HCT116 (cell line): ENCODE results near the gene OPN4. TPM values are rescaled to one million over a fixed set of nuclear protein-coding genes. Genes with fewer than 3 reads are reported as not detected.

ENCODE experiments used
- ATAC-seq: fragments of 200-7000 bp; cut with Tn5 transposase; 2 replicates; pipeline ENCODE4 v1.9.1; 2020; ENCODE audit warnings: mild to moderate bottlenecking, moderate library complexity
- BruUV-seq: library from RNA; stranded (reverse); fragments of 400-500 nt; replicated peaks from 2 replicates; lab custom pipeline; 2021; lab: Mats Ljungman, UMichigan
- CTCF ChIA-PET: fragments of 300-600 bp; sonication (Branson Sonifier 250); formaldehyde crosslinking; loops from one replicate; lab custom pipeline; 2021; ENCODE audit warnings: antibody characterized with exemption; lab: Charles Lee
- POLR2A ChIA-PET: fragments of 300-600, 350-600 bp; sonication (Branson Sonifier 250); formaldehyde crosslinking; loops from one replicate; lab custom pipeline; 2021; ENCODE audit warnings: antibody characterized with exemption; lab: Charles Lee
- RAD21 ChIA-PET, 2 experiments: fragments of 300-600 bp; sonication (Branson Sonifier 250); formaldehyde crosslinking; loops; one replicate each; lab custom pipeline; 2023; ENCODE audit warnings: low total read pairs in 2 of 2; ENCODE audit not compliant: uncharacterized antibody in 2 of 2, unreplicated experiment in 2 of 2, low non-redundant PET in 1 of 2; lab: Charles Lee
- DNase-seq: peaks from one replicate; pipeline ENCODE4 v3.0.0-alpha.2; 2010; ENCODE audit warnings: low read depth, low spot score
- H2AFZ ChIP-seq: fragments of 200-600 bp; shearing (Covaris generic), sonication (generic); 2 replicates; pipeline ENCODE4 v1.6.1; 2017; ENCODE audit warnings: low read depth, mixed run types, mixed read lengths, antibody characterized with exemption, low read length; ENCODE audit not compliant: poor library complexity, severe bottlenecking
- H3K27ac ChIP-seq: 2 replicates; pipeline ENCODE4 v1.5.1; 2012; ENCODE audit warnings: low read depth, low read length
- H3K27me3 ChIP-seq: fragments of 200-600 bp; sonication (generic); 2 replicates; pipeline ENCODE4 v1.6.1; 2016; ENCODE audit warnings: mixed run types, low read length, mixed read lengths; ENCODE audit not compliant: insufficient read depth
- H3K36me3 ChIP-seq, 2 experiments: fragments of 200-500 bp in 1 of 2; fragments of 200-600 bp in 1 of 2; sonication (Bioruptor generic) in 1 of 2; sonication (generic) in 1 of 2; 2 replicates each; pipeline versions ENCODE4 v1.5.1 to v1.6.1; 2014 to 2016; ENCODE audit warnings: low read length in 2 of 2, inconsistent platforms in 1 of 2, mixed read lengths in 1 of 2, mixed run types in 1 of 2; ENCODE audit not compliant: insufficient read depth in 2 of 2, control insufficient read depth in 1 of 2
- H3K4me1 ChIP-seq, 2 experiments: fragments of 200-600 bp in 1 of 2; sonication (generic) in 1 of 2; 2 replicates each; pipeline versions ENCODE4 v1.5.1 to v1.6.1; 2012 to 2017; ENCODE audit warnings: low read length in 2 of 2, inconsistent platforms in 1 of 2, mild to moderate bottlenecking in 1 of 2, mixed read lengths in 1 of 2, mixed run types in 1 of 2, moderate library complexity in 1 of 2; ENCODE audit not compliant: insufficient read depth in 2 of 2, control insufficient read depth in 1 of 2
- H3K4me2 ChIP-seq: fragments of 200-600 bp; sonication (generic); 2 replicates; pipeline ENCODE4 v1.6.1; 2017; ENCODE audit warnings: mixed run types, low read length, mixed read lengths
- H3K4me3 ChIP-seq, 2 experiments: fragments of 200-600 bp in 1 of 2; sonication (generic) in 1 of 2; replicated peaks in 1 of 2; 2 replicates each; pipeline ENCODE4 v1.5.1; 2011 to 2016; ENCODE audit warnings: low read length in 2 of 2, control low read depth in 1 of 2, low read depth in 1 of 2, mild to moderate bottlenecking in 1 of 2, mixed read lengths in 1 of 2, mixed run types in 1 of 2
- H3K79me2 ChIP-seq: fragments of 200-600 bp; sonication (generic); 2 replicates; pipeline ENCODE4 v1.6.1; 2017; ENCODE audit warnings: mild to moderate bottlenecking, mixed run types, low read length, moderate library complexity, mixed read lengths; ENCODE audit not compliant: insufficient read depth
- H3K9ac ChIP-seq: fragments of 200-600 bp; sonication (generic); 2 replicates; pipeline ENCODE4 v1.6.1; 2016; ENCODE audit warnings: low read length, mixed read lengths
- H3K9me2 ChIP-seq: fragments of 200-600 bp; sonication (generic), shearing (Covaris generic); 2 replicates; pipeline ENCODE4 v1.6.1; 2017; ENCODE audit warnings: mixed run types, mild to moderate bottlenecking, moderate library complexity; ENCODE audit not compliant: insufficient read depth
- H3K9me3 ChIP-seq, 2 experiments: fragments of 200-500 bp in 1 of 2; fragments of 200-600 bp in 1 of 2; sonication (Bioruptor generic) in 1 of 2; sonication (generic) in 1 of 2; 2 replicates each; pipeline ENCODE4 v1.6.1; 2014 to 2017; ENCODE audit warnings: low read length in 2 of 2, mixed read lengths in 2 of 2, inconsistent platforms in 1 of 2, low read depth in 1 of 2, mild to moderate bottlenecking in 1 of 2, mixed run types in 1 of 2, moderate library complexity in 1 of 2; ENCODE audit not compliant: control insufficient read depth in 1 of 2, insufficient read depth in 1 of 2
- H4K20me1 ChIP-seq: fragments of 200-600 bp; sonication (generic), shearing (Covaris generic); 2 replicates; pipeline ENCODE4 v1.6.1; 2017; ENCODE audit warnings: mixed run types, mild to moderate bottlenecking, moderate library complexity; ENCODE audit not compliant: insufficient read depth
- CBX3 ChIP-seq: IDR thresholded peaks from 2 replicates; pipeline ENCODE4 v1.6.1; 2012; ENCODE audit warnings: low read depth
- CEBPB ChIP-seq: IDR thresholded peaks from 2 replicates; pipeline ENCODE4 v1.6.1; 2012; ENCODE audit warnings: low read depth
- EZH2 ChIP-seq: fragments of 200-600 bp; sonication (generic); IDR thresholded peaks from 2 replicates; pipeline ENCODE4 v1.6.1; 2017; ENCODE audit warnings: antibody characterized with exemption, mixed run types
- EZH2phosphoT487 ChIP-seq: fragments of 200-600 bp; IDR thresholded peaks from 2 replicates; pipeline ENCODE4 v1.6.1; 2018; ENCODE audit warnings: antibody characterized with exemption, borderline replicate concordance
- MAX ChIP-seq: IDR thresholded peaks from 2 replicates; pipeline ENCODE4 v1.6.1; 2012
- POLR2A ChIP-seq: IDR thresholded peaks from 2 replicates; pipeline ENCODE4 v1.7.0; 2011; ENCODE audit warnings: borderline replicate concordance; ENCODE audit not compliant: insufficient read depth, insufficient read length; ENCODE audit errors: extremely low read depth
- POLR2AphosphoS5 ChIP-seq: IDR thresholded peaks from 2 replicates; pipeline ENCODE4 v1.6.1; 2011; ENCODE audit warnings: mild to moderate bottlenecking, low read depth, low read length, moderate library complexity
- SRF ChIP-seq: IDR thresholded peaks from 2 replicates; pipeline ENCODE4 v1.6.1; 2012; ENCODE audit warnings: low read depth
- TCF7L2 ChIP-seq: IDR thresholded peaks from 2 replicates; pipeline ENCODE4 v1.7.0; 2011; ENCODE audit warnings: borderline replicate concordance, inconsistent platforms; ENCODE audit not compliant: insufficient read depth, insufficient read length; ENCODE audit errors: extremely low read depth
- intact Hi-C: fragments of 100-400 bp; cut with micrococcal nuclease; formaldehyde crosslinking; loops from 2 replicates; pipeline ENCODE4 v1.10.0; 2022
- total RNA-seq: library from RNA; stranded (reverse); gene quantifications from one replicate; pipeline ENCODE4 v1.2.1, GENCODE V29; 2021; ENCODE audit not compliant: unreplicated experiment
- TF ChIP-seq, protein P1 (sequence below): IDR thresholded peaks from 2 replicates; pipeline ENCODE4 v1.6.1; 2011; ENCODE audit warnings: mild to moderate bottlenecking, low read length, moderate library complexity; ENCODE audit not compliant: insufficient replicate concordance; ENCODE audit errors: extremely low read depth

Gene OPN4
- total RNA-seq, 1 experiment from 2014 or later, result not detected

- BruUV-seq, result no TSS peak
- Histone ChIP-seq H3K4me2 (no peak overlapping the region), H2AFZ (no peak overlapping the region), H3K36me3 (no peaks in the 10 kb centered on the region), H3K9me3 (no peaks in the 10 kb centered on the region), H3K9ac (no peak overlapping the region), H3K4me1 (no peaks in the 10 kb centered on the region), H3K9me2 (no peaks in the 10 kb centered on the region), H3K27me3 (no peaks in the 10 kb centered on the region), H3K27ac (no peak overlapping the region), H4K20me1 (no peaks in the 10 kb centered on the region), H3K79me2 (no peaks in the 10 kb centered on the region), H3K4me3 (no peak overlapping the region)
- RAD21 ChIA-PET, result no interaction called here
- DNase-seq, result no peak
- intact Hi-C loops, result no loop called here
- TF ChIP-seq POLR2AphosphoS5, result no peak
- TF ChIP-seq SRF, result no peak
- TF ChIP-seq CEBPB, result no peak
- TF ChIP-seq MAX, result no peak
- no peak for TF ChIP-seq CBX3
- CTCF ChIA-PET, result interaction anchor here (1.4 kb wide), 1 partner anchor 276 kb away, joined by 3 read pairs; no protein-coding TSS in a partner anchor
- POLR2A ChIA-PET, result no interaction called here
- no peak for ATAC-seq
Observed at GRCh38 chr10:86685893-86686632, 31.7 kb downstream of the OPN4 start.

GRCh38 chr10:86686972-86687371 is 32.6 kb downstream of the OPN4 start:
- Histone ChIP-seq H4K20me1 (no peaks in the 10 kb centered on the region), H3K9me2 (no peaks in the 10 kb centered on the region), H3K79me2 (no peaks in the 10 kb centered on the region), H3K9me3 (no peaks in the 10 kb centered on the region), H3K27me3 (no peaks in the 10 kb centered on the region), H3K9ac (no peak overlapping the region), H3K4me2 (no peak overlapping the region), H2AFZ (no peak overlapping the region), H3K36me3 (no peaks in the 10 kb centered on the region), H3K27ac (no peak overlapping the region), H3K4me1 (no peaks in the 10 kb centered on the region), H3K4me3 (no peak overlapping the region)
- POLR2A ChIA-PET, result no interaction called here
- no TSS peak for BruUV-seq
- RAD21 ChIA-PET, result no interaction called here
- intact Hi-C loops, result no loop called here
- TF ChIP-seq POLR2A (no peak), TCF7L2 (no peak), EZH2phosphoT487 (no peak), EZH2 (no peak)
- TF ChIP-seq, protein P1, sequence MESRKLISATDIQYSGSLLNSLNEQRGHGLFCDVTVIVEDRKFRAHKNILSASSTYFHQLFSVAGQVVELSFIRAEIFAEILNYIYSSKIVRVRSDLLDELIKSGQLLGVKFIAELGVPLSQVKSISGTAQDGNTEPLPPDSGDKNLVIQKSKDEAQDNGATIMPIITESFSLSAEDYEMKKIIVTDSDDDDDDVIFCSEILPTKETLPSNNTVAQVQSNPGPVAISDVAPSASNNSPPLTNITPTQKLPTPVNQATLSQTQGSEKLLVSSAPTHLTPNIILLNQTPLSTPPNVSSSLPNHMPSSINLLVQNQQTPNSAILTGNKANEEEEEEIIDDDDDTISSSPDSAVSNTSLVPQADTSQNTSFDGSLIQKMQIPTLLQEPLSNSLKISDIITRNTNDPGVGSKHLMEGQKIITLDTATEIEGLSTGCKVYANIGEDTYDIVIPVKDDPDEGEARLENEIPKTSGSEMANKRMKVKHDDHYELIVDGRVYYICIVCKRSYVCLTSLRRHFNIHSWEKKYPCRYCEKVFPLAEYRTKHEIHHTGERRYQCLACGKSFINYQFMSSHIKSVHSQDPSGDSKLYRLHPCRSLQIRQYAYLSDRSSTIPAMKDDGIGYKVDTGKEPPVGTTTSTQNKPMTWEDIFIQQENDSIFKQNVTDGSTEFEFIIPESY, result no peak
- ATAC-seq, result no peak
- DNase-seq, result no peak
- CTCF ChIA-PET, result no interaction called here
